ENCODE results near the gene IL17RC. TPM values are rescaled to one million over a fixed set of nuclear protein-coding genes. Genes with fewer than 3 reads are reported as not detected.
"Not testable (repeated sequence)": the region's sequence is repeated elsewhere in the genome, so short reads cannot be mapped to it uniquely, and the experiment has no call there.

The IL17RC gene
- total RNA-seq, 4 donors from 2014 or later, result 30.6 to 48.7 (median 37.4) TPM

- peaks cover 13 to 30% (median 21%) of the 10 kb centered on the region in 3 donors for H3K4me1 ChIP-seq
- no peak for DNase-seq
- H3K27ac ChIP-seq, result no peak overlapping the region
- no peaks in the 10 kb centered on the region for H3K27me3 ChIP-seq
- no peak overlapping the region for H3K4me3 ChIP-seq
- intact Hi-C loops (cut with DNase I), result no loop called here
- no peaks in the 10 kb centered on the region for H3K9me3 ChIP-seq
- 94 to 97% methylated on average over 7 to 11 of the region's 13 CpGs for WGBS, 2 donors
- TF ChIP-seq, protein P1, sequence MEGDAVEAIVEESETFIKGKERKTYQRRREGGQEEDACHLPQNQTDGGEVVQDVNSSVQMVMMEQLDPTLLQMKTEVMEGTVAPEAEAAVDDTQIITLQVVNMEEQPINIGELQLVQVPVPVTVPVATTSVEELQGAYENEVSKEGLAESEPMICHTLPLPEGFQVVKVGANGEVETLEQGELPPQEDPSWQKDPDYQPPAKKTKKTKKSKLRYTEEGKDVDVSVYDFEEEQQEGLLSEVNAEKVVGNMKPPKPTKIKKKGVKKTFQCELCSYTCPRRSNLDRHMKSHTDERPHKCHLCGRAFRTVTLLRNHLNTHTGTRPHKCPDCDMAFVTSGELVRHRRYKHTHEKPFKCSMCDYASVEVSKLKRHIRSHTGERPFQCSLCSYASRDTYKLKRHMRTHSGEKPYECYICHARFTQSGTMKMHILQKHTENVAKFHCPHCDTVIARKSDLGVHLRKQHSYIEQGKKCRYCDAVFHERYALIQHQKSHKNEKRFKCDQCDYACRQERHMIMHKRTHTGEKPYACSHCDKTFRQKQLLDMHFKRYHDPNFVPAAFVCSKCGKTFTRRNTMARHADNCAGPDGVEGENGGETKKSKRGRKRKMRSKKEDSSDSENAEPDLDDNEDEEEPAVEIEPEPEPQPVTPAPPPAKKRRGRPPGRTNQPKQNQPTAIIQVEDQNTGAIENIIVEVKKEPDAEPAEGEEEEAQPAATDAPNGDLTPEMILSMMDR (IDR thresholded peaks at IDR 0.05), result no peak
- TF ChIP-seq POLR2A (IDR thresholded peaks at IDR 0.05), result no peak
- H3K36me3 ChIP-seq, result peaks cover 8 to 48% (median 10%) of the 10 kb centered on the region in 3 donors
Measured at GRCh38 chr3:9937486-9938238, 20.8 kb downstream of the IL17RC start.

DNA sequence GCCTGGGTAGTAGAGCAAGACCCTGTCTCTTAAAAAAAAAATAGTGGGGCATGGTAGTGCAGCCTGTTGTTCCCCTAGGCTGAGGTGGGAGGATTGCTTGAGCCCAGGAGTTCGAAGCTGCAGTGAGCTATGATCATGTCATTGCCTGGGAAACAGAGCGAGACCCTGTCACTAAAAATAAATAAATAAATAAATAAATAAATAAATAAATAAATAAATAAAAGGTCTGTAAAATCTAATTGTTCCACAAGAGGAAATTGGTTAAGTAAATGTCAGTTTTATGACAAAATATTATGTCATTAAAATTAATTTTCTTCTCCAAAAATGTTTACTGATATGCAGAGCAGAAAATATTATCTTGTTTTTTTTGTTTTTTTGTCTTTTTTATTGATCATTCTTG lies 22.1 kb downstream of the IL17RC start:
- H3K9me3 ChIP-seq, result no peaks in the 10 kb centered on the region
- no peaks in the 10 kb centered on the region for H3K27me3 ChIP-seq
- intact Hi-C loops (cut with DNase I), result no loop called here
- no peak overlapping the region for H3K4me3 ChIP-seq
- peaks cover 13 to 22% (median 21%) of the 10 kb centered on the region in 3 donors for H3K4me1 ChIP-seq
- WGBS, 2 donors, result 83 to 86% methylated on average over 2 of the region's 2 CpGs
- TF ChIP-seq, protein P1 (IDR thresholded peaks at IDR 0.05), result no peak
- TF ChIP-seq POLR2A (IDR thresholded peaks at IDR 0.05), result no peak
- no peak for DNase-seq
- no peak overlapping the region for H3K27ac ChIP-seq
- H3K36me3 ChIP-seq, result peaks cover 8 to 61% (median 10%) of the 10 kb centered on the region in 3 donors

DNA sequence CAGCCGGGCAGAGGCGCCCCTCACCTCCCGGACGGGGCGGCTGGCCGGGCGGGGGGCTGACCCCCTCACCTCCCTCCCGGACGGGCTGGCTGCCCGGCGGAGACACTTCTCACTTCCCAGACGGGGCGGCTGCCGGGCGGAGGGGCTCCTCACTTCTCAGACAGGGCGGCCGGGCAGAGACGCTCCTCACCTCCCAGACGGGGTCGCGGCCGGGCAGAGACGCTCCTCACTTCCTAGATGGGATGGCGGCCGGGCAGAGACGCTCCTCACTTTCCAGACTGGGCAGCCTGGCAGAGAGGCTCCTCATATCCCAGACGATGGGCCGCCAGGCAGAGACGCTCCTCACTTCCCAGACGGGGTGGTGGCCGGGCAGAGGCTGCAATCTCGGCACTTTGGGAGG lies 23.0 kb downstream of the IL17RC start:
- H3K9me3 ChIP-seq, H3K4me3 ChIP-seq, DNase-seq, H3K27ac ChIP-seq, H3K27me3 ChIP-seq: not testable (repeated sequence)
- no CpG with 5 or more reads among the region's 32 CpGs for WGBS, 2 donors
- intact Hi-C loops (cut with DNase I), result loop anchor here (10.0 kb wide), 1 partner anchor 75 kb away; no protein-coding TSS in a partner anchor
- peaks cover 8 to 66% (median 10%) of the 10 kb centered on the region in 3 donors for H3K36me3 ChIP-seq
- peaks cover 6 to 13% (median 13%) of the 10 kb centered on the region in 3 donors for H3K4me1 ChIP-seq

- 88 to 95% methylated on average over 9 of the region's 10 CpGs for WGBS, 2 donors
- DNase-seq, result no peak
- TF ChIP-seq POLR2A (IDR thresholded peaks at IDR 0.05), result no peak
- TF ChIP-seq, protein P1 (IDR thresholded peaks at IDR 0.05), result no peak
- intact Hi-C loops (cut with DNase I), result loop anchor here (10.0 kb wide), 1 partner anchor 74 kb away; no protein-coding TSS in a partner anchor
- Histone ChIP-seq H3K9me3 (no peaks in the 10 kb centered on the region), H3K36me3 (peaks cover 8 to 60% (median 10%) of the 10 kb centered on the region in 3 donors), H3K4me1 (peaks cover 0 to 10% (median 5%) of the 10 kb centered on the region in 3 donors), H3K4me3 (no peak overlapping the region), H3K27me3 (no peaks in the 10 kb centered on the region), H3K27ac (no peak overlapping the region)
Measured at GRCh38 chr3:9940746-9941145, 23.8 kb downstream of the IL17RC start.

- Histone ChIP-seq H3K9me3 (no peaks in the 10 kb centered on the region), H3K27me3 (no peaks in the 10 kb centered on the region), H3K27ac (no peak overlapping the region), H3K36me3 (peaks cover 5 to 47% (median 10%) of the 10 kb centered on the region in 3 donors), H3K4me1 (peaks cover 0 to 20% (median 0%) of the 10 kb centered on the region in 3 donors), H3K4me3 (no peak overlapping the region)
- TF ChIP-seq, protein P1 (IDR thresholded peaks at IDR 0.05), result no peak
- TF ChIP-seq POLR2A (IDR thresholded peaks at IDR 0.05), result no peak
- 77 to 78% methylated on average over 4 of the region's 4 CpGs for WGBS, 2 donors
- intact Hi-C loops (cut with DNase I), result loop anchor here (10.0 kb wide), 1 partner anchor 73 kb away; no protein-coding TSS in a partner anchor
- DNase-seq, result no peak
Measured at GRCh38 chr3:9942164-9942563, 25.3 kb downstream of the IL17RC start.

Measured in esophagus squamous epithelium (tissue), 5 donors.